ENCODE results near the gene DPM3. TPM values are rescaled to one million over a fixed set of nuclear protein-coding genes. Genes with fewer than 3 reads are reported as not detected.
A peak's percentile ranks its signal among the peaks of the same experiment; 100 is the strongest.

The DPM3 gene
- total and polyA plus RNA-seq, 11 donors, result 46.1 to 216 (median 61.0) TPM

DNA sequence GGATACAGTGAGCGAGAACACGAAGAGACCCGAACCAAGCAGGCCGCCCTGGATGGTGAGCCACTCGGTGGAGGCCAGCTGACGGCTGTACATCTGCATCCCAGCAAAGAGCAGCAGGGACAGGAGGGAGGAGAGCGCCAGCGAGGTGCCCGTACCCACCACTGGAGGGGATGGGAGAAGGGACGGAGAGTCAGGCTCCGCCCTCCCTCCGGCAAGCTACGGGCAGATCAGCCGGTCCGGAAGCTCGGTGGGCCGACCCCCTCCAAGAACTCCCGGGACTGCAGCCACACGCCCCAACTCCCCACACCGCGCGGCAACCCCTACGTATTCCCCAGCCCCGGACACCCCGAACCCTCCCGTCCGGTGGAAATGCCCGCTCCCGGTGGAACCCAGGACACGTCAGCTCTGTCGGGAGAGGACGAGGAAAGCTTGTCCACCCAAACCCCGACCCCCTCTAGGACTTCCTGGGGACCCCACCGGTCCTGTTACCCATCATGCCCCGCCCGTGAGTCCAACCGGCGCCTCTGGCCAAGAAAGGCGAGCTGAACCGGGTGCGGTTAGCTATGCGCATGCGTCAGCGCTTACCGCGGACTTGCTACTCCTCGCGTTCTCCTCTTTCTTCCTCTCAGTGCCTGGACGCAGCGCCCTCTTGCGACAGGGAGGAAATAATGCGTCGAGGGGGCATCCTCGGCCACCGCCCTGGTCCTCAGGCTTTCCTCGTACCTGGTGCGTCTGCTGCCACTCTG is 32.6 kb upstream of the DPM3 start, which contains the start of gene KRTCAP2:
KRTCAP2 (minus strand) TSS at position 573 of the 746 bp plus-strand sequence; CDS start at position 493, 80 bp downstream.
- DNase-seq (peak; percentile 95 to 98 (median 97)), ATAC-seq (peak; percentile 79 to 92 (median 90))
- peaks cover 0 to 31% (median 24%) of the 10 kb centered on the region in 9 donors for H3K36me3 ChIP-seq
- no peaks in the 10 kb centered on the region for H3K9me3 ChIP-seq
- peak in 1 of 2 donors; percentile 74 for TF ChIP-seq POLR2A (IDR thresholded peaks at IDR 0.05)
- TF ChIP-seq, protein P1, sequence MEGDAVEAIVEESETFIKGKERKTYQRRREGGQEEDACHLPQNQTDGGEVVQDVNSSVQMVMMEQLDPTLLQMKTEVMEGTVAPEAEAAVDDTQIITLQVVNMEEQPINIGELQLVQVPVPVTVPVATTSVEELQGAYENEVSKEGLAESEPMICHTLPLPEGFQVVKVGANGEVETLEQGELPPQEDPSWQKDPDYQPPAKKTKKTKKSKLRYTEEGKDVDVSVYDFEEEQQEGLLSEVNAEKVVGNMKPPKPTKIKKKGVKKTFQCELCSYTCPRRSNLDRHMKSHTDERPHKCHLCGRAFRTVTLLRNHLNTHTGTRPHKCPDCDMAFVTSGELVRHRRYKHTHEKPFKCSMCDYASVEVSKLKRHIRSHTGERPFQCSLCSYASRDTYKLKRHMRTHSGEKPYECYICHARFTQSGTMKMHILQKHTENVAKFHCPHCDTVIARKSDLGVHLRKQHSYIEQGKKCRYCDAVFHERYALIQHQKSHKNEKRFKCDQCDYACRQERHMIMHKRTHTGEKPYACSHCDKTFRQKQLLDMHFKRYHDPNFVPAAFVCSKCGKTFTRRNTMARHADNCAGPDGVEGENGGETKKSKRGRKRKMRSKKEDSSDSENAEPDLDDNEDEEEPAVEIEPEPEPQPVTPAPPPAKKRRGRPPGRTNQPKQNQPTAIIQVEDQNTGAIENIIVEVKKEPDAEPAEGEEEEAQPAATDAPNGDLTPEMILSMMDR (IDR thresholded peaks at IDR 0.05), result peak; percentile 86 to 97 (median 93)
- intact Hi-C loops (cut with DNase I), result loop anchor here in 3 of 10 donors (5.0 to 10.0 kb wide), 3 partner anchors 36 to 422 kb away; partner anchors contain the start of gene SLC50A1 (in 1 of the 3)
- H3K4me1 ChIP-seq, result peaks cover 0 to 50% (median 21%) of the 10 kb centered on the region in 12 donors
- peaks cover 0 to 28% (median 14%) of the 10 kb centered on the region in 9 donors for H3K27me3 ChIP-seq
- peak within 1 kb of the TSS; percentile 83 to 98 (median 94) for H3K27ac ChIP-seq
- H3K4me3 ChIP-seq, result peak within 1 kb of the TSS; percentile 48 to 98 (median 82)
- 0 to 1% (median 0%) methylated on average over 43 to 57 of the region's 57 CpGs for WGBS, 4 donors

DNA sequence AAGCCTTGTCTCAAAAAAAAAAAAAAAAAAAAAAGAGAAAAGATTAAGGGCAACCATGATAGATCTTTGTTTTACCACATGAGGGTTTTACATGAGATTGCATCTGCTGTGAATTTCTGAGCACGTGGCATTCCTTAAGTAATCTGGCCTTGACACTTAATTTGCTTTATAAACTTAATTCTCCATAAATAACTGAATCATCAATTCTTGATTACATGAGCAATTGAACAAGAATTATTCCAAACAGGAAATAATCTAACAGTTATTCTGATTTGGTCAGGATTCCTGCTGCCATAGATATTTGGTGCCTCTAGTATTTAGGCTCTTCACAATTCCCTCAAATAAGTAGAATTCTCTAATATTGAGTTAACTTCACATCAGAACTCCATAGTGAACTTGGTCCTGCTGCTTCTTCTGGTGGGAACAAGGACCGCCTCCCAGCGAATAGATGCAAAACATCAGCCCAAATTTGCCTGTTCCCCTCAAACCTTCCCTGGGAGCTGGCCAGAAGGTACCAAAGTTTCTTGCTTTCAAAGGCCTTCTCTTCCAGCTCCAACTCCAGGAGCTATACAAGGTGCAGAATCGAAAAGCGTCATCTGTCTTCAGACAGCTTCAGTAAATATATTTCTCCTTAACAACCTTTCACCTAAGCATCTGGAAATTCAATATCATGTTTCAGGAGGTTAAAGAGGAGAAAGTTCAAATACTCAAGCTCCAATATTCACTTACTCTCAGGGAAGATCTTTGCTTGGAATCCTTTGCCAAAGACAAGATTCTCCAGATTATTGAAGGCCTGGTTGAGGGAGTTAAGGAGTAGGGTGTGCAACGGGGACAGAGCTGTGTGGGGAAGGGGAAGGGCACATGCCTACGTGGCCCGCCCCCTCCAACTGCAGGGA is 31.8 kb upstream of the DPM3 start:
- H3K9me3 ChIP-seq, result no peaks in the 10 kb centered on the region
- peaks cover under 1 to 28% (median 14%) of the 10 kb centered on the region in 9 donors for H3K27me3 ChIP-seq
- no peak for TF ChIP-seq POLR2A (IDR thresholded peaks at IDR 0.05)
- TF ChIP-seq, protein P1 (IDR thresholded peaks at IDR 0.05), result no peak
- DNase-seq (peak in 1 of 5 donors; percentile 13), ATAC-seq (peak in 2 of 4 donors; percentile 11 to 25)
- H3K4me1 ChIP-seq, result peaks cover 0 to 58% (median 28%) of the 10 kb centered on the region in 12 donors
- intact Hi-C loops (cut with DNase I), result loop anchor here in 3 of 10 donors (5.0 to 10.0 kb wide), 3 partner anchors 35 to 423 kb away; partner anchors contain the start of gene SLC50A1 (in 1 of the 3)
- H3K36me3 ChIP-seq, result peaks cover 0 to 31% (median 24%) of the 10 kb centered on the region in 9 donors
- H3K27ac ChIP-seq, result peak overlapping the region in 11 of 12 donors; percentile 87 to 98 (median 94)
- peak overlapping the region; percentile 48 to 98 (median 82) for H3K4me3 ChIP-seq
- WGBS, 4 donors, result 34 to 43% (median 42%) methylated on average over 8 of the region's 8 CpGs

DNA sequence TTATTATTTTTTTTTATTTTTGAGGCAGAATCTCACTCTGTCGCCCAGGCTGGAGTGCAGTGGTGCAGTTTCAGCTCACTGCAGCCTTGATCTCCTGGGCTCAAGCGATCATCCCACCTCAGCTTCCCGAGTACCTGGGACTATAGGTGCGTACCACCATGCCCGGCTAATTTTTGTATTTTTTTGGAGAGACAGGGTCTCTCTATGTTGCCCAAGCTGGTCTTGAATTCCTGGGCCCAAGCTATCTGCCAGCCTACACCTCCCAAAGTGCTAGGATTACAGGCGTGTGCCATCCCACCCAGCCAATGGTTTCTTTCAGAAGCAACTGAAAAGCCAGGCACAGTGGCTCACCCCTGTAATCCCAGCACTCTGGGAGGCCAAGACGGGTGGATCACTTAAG is 30.5 kb upstream of the DPM3 start:
- H3K4me1 ChIP-seq, result peaks cover 0 to 58% (median 39%) of the 10 kb centered on the region in 12 donors
- 90 to 96% (median 94%) methylated on average over 7 of the region's 7 CpGs for WGBS, 4 donors
- no peak for DNase-seq

More for the DNA sequence above, 30.5 kb upstream of the DPM3 start:
- H3K36me3 ChIP-seq, result peaks cover 0 to 31% (median 24%) of the 10 kb centered on the region in 9 donors
- H3K27me3 ChIP-seq, result peaks cover 2 to 26% (median 14%) of the 10 kb centered on the region in 9 donors
- no peaks in the 10 kb centered on the region for H3K9me3 ChIP-seq
- no peak for TF ChIP-seq POLR2A (IDR thresholded peaks at IDR 0.05)
- TF ChIP-seq, protein P1 (IDR thresholded peaks at IDR 0.05), result no peak
- H3K27ac ChIP-seq, result no peak overlapping the region
- ATAC-seq, result no peak
- intact Hi-C loops (cut with DNase I), result loop anchor here in 3 of 10 donors (5.0 to 10.0 kb wide), 3 partner anchors 34 to 424 kb away; partner anchors contain the start of gene SLC50A1 (in 1 of the 3)
- H3K4me3 ChIP-seq, result no peak overlapping the region
